Glomerular endothelial cell (primary cell): ENCODE data around the gene LARGE1. TPM values are rescaled to one million over a fixed set of nuclear protein-coding genes. Genes with fewer than 3 reads are reported as not detected.
"Not testable (repeated sequence)": the region's sequence is repeated elsewhere in the genome, so short reads cannot be mapped to it uniquely, and the experiment has no call there.

Experiments used
- DNase-seq: peaks from one replicate; pipeline ENCODE4 v3.0.0-alpha.2; 2011; ENCODE audit warnings: low read depth, low spot score; ENCODE audit errors: extremely low read depth
- total RNA-seq: library from RNA; depleted of rRNA; stranded (reverse); fragments of >200 nt; gene quantifications from 2 replicates; pipeline ENCODE4 v1.2.3, GENCODE V29; 2015

LARGE1 gene
- total RNA-seq, 1 donor from 2014 or later: 18.2 TPM

DNA sequence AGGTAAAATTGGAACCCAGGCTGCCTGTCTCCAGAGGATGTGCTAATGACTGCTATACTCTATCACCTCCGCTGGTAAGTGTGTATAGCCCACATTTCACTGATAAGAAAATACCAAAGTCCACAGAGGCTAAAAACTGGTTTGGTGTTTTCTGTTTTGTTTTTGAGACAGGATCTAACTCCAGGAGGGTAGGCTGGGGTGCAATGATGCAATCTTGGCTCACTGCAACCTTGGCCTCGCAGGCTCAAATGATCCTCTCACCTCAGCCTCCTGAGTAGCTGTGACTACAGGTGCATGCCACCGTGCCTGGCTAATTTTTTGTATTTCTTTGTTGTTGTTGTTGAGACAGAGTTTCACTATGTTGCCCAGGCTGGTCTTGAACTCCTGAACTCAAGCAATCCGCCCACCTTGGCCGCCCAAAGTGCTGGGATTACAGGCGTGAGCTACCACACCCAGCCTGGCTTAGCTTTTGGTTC lies 409.8 kb downstream of the LARGE1 start:
- no peak for DNase-seq

DNA sequence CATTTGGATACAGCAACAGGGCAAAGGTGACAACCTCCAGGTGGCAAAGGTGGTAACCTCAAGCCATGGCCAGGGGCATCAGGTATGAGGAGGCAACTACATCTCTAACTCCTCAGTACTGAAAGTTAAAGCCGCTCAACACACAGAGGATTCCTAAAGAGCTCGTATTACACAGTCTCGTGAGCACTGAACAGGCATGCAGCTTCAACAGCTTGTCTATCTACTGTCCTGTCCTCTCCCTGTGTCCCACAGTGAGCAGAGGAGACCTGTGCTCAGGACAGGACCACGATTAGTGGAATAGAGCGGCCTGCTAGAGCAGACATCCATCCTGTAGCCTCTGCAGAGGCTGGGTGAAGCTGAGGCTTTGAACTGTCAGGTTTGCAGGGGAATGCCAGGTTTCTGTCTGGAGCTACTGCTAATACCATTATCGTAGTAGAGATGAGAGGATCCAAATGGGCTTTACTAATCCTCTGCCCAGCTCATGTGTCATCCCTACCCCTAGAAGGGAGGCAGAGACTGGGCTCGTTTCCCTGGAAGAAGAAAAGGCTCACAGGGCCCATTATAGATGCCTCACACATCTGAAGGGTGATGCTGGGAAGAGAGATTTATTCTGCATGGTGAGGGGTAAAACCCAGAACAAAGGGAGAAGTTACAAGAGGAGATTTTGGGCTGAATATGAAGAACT lies 415.2 kb downstream of the LARGE1 start:
- no peak for DNase-seq

DNA sequence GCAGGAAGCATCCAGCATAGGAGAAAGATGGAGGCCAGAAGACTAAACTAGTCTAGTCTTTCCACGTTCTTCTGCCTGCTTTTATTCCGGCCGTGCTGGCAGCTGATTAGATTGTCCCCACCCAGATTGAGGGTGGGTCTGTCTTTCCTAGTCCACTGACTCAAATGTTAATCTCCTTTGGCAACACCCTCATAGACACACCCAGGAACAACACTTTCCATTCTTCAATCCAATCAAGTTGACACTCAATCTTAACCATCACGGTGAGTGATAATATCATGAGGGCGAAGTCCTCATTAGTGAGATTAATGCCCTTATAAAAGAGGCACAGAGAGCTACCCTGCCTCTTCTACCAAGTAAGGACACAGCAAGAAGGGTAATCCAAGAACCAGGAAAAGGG lies 424.2 kb downstream of the LARGE1 start:
- no peak for DNase-seq

DNA sequence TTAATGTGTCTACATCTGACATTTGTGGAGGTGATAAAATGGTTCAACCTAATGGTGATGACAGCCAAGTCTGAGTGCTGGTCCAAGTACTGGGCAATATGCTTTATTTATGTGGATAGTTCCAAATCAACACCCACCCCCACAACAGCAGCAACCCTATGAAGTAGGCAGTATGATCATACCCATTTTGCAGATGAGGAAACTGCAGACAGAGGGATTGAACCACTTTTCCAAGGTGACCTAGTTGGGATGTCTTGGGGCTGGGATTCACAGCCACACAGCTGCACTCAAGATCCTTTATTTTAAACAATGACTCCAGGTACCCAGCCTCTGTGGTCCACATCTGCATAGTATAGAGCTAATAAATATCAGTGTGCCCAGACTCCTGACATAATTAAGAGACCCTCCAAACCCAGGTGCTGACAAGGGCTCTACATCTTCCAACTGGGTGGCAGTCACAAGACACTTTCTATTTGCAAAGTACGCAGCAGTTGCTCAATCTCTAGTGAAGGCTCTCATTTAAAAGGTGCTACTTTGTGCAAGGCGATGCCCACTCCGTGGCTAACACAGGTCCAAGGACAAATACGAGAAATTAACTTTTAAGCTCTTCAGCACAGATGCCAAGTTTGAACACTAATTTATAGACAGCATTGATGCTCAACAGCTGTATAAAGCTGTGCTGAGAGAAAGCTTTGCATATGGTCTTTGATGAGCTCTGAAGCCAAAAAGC lies 426.6 kb downstream of the LARGE1 start:
- DNase-seq: no peak

DNA sequence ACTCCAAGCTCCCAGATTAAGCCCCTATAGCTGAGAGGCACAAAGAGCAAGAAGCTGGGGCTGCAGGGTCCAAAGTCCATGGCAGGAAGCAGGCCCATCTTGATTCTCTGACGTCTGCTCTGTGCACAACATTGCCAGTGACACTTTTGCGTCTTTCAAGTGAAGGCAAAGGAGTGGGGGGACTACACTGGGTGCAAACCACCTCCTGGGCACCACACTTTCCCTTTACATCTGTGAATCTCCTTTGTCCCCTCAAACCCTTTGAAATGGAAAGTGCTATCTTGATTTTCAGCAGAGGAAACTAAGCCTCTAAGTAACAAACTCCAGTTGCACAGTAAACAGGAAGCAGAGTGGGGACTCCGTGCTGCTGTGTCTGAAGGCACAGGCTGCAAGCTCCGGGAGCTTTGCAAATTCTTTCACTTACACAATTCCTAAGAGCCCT lies 428.0 kb downstream of the LARGE1 start:
- DNase-seq: no peak

GRCh38 chr22:33487041-33487716 lies 433.1 kb downstream of the LARGE1 start:
- no peak for DNase-seq

- DNase-seq: no peak
Measured at GRCh38 chr22:33481550-33481949, 438.7 kb downstream of the LARGE1 start.

- no peak for DNase-seq
Measured at GRCh38 chr22:33477120-33478111, 442.9 kb downstream of the LARGE1 start.

DNA sequence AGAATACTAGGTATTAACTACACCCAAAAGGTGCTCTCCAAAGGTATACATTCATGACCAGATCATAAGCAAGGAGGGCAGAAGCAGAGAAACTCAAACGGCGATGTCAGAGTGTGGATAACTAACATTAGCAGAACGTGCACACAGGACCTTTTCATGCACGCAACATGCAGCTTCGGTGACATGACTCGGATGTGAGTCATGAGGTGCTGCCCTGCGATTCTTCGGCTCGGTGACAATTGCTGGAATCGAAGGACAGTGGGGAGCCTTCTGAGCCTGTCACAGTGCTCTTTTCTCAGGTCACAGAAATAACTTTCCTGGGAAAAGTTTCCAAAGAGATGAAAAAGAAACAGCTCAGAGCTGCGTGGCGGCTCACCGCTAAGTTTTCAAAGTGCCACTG lies 443.6 kb downstream of the LARGE1 start:
- no peak for DNase-seq

DNA sequence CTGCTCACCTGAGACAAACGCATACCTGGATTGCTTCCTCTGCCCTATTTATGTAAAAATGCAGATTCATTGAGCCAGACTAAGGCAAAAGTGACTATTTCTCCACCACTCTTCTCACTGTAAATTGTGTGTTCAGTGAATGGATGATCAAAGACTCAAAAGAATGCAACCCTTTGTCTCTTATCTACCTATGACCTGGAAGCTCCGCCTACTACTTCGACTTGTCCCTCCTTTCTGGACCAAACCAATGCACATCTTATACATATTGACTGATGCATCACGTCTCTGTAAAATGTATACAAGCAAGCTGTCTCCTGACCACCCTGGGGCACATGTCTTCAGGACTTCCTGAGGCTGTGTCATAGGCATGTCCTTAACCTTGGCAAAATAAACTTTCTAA lies 444.1 kb downstream of the LARGE1 start:
- DNase-seq: no peak

DNA sequence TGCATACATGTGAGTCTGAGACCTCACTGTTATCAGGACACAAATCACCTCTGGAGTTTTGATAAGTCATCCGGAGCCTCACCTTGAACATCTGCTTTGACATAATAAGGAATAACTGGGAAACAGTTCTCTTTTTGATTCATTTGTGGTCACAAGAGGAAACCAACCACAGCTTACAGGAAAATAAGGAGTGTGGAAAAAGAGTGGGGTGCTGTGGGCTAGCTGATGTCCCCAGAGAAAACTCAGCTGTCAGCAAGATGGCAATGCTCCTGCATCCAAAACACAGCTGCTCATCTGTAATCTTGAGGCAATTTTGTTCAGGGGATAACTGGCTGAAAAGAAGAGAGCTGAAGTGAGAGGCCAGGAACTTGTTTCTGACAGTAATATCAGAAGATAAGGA lies 445.7 kb downstream of the LARGE1 start:
- no peak for DNase-seq

DNA sequence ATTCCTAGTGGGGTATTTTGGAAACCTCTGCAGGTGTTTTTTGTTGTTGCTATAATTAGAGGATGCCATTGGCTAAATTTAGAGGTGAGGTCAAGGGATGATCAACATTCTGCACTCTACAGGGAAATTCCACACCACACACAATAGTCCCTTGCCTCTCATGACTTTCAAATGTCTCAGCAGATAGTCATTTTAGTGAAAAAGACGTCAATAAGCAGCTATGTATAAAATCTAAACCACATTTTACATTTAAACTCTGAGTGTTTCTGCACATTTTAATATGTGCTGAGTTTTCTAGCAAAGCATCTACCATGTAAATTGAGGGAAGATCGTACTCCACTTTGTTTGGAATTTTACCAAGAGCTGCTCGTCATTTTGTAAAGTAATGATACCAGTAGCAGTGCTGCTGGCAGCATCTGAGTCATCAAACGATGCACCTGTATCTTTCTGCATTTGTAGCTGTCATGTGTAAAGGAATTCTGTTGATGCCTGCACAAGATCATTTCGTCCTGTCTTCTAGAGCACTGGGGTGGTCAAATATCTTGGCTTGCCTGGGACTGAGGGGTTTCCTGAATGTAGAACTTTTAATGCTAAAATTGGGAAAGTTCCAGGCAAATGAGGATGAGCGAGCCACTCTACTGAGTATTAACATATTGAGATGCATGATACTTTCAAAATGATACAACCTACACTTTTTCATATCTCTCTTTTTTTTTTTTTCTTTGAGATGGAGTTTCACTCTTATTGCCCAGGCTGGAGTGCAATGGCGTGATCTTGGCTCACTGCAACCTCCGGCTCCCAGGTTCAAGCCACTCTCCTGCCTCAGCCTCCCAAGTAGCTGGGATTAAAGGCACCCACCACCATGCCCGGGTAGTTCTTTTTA lies 447.6 kb downstream of the LARGE1 start:
- no peak for DNase-seq

- DNase-seq: no peak
Measured at GRCh38 chr22:33470456-33470855, 449.8 kb downstream of the LARGE1 start.

- DNase-seq: no peak
Measured at GRCh38 chr22:33467620-33468095, 452.6 kb downstream of the LARGE1 start.

DNA sequence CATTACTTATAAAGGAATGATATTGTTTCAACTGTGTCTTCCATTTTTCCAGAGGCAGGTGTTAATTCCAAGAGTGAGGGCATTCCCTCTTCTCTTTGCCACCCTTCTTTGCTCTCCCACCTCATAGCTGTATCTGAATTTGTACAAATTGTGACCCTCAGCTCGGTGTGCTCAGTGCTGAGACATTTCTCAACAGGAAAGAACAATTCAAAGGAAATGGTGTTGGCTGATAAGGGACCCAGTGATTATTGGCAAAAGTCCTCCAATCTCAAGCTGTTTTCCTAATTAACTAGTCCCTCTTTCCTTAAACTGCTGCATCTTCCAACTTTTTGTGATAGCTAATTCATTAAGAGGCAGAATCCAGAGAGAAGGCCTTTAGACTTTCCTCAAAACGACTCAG lies 453.2 kb downstream of the LARGE1 start:
- no peak for DNase-seq

DNA sequence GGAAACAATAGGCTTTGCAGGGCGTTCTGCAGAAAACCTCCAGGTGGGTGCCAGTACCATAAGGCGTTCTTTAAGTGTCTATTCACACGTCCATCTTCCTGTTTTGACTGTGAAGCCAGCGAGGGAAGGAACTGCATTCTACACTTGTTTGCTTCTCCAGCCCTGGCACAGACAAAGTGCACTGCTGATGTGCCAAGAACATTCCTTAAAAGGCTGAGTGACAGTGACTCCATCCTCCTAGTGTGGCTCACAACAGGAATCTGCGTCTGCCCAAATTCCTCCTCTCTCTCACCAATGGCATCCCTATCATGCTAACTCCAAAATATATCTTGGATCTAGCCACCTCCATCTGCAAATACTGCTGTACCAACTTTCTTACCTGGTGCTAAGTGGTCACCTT lies 454.7 kb downstream of the LARGE1 start:
- DNase-seq: no peak

DNA sequence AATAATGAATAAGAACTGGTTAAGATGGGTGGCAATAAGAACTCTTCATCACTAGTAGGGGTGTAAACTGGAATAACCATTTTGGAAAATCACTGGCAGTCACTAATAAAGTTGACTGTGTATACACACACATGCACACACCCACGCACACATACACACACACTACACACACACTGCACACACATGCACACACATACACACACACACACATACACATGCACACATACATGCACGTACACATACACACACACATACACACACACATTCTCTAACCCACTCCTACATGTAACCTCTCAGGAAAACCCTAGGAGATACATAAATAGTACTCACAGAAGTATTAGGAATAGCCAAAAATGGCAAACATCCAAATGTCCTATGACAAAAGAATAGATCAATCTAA lies 455.6 kb downstream of the LARGE1 start:
- no peak for DNase-seq

DNA sequence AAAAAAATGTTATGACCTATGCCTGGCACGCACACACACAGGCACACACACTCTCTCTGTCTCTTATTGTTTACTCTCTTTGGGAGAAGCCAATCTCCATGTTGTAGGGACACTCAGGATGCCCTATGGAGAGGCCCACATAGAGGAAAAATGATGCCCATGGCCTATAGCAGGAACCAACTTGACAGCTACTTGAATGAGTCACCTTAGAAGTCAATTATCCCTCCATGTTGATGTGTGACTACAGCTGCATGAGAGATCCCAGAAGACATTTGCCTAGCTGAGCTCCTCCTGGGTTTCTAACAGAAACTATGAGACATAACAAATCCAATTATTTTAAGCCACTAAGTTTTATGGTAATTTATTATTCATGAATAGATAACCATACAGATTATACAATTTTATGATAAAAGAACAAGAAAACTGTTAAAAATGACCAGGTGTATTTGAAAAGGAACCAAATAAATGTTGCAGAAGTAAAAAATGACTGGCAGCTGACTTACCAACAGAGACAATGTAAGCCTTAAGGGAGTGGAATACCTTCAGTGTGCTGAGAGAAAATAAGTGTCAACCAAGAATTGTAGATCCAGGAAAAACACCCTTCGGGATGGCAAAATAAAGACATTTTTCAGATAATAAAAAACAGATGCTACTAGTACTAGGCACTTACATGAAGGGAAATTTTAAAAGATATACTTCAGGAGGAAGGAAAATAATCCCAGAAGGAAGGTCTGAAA lies 458.4 kb downstream of the LARGE1 start:
- DNase-seq: no peak

DNA sequence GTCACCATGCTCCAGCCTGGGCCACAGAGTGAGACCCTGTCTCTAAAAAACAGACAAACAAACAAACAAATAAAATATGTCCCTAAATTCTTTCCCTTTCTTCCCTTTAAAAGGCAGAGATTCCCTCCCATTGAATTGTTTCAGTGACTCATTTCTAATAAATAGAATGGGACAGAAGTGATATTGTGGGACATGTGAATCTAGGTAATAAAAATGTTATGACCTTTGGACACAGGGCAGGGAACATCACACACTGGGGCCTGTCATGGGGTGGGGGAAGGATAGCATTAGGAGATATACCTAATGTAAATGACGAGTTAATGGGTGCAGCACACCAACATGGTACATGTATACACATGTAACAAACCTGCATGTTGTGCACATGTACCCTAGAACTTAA lies 459.0 kb downstream of the LARGE1 start:
- DNase-seq: not testable (repeated sequence)
